H9 (cell line): ENCODE results near the gene ALDH2. TPM values are rescaled to one million over a fixed set of nuclear protein-coding genes. Genes with fewer than 3 reads are reported as not detected.

Experiments
- DNase-seq: peaks from one replicate; pipeline ENCODE4 v3.0.0-alpha.2; 2017
- H2AFZ ChIP-seq: one replicate; pipeline ENCODE4 v1.6.1; 2013; ENCODE audit warnings: mild to moderate bottlenecking, low read length, control low read depth, moderate library complexity
- H2AK5ac ChIP-seq: 2 replicates; pipeline ENCODE4 v1.6.1; 2013; ENCODE audit warnings: low read length, control low read depth, mixed read lengths; ENCODE audit not compliant: insufficient read length
- H2BK120ac ChIP-seq: one replicate; pipeline ENCODE4 v1.6.1; 2013; ENCODE audit warnings: low read depth, mild to moderate bottlenecking, low read length, control low read depth, inconsistent platforms; ENCODE audit not compliant: poor library complexity, severe bottlenecking
- H2BK12ac ChIP-seq: 2 replicates; pipeline ENCODE4 v1.6.1; 2013; ENCODE audit warnings: low read length, control low read depth, mixed read lengths, low read depth; ENCODE audit not compliant: insufficient read length
- H2BK15ac ChIP-seq: 2 replicates; pipeline ENCODE4 v1.6.1; 2013; ENCODE audit warnings: low read depth, low read length, control low read depth
- H2BK20ac ChIP-seq: one replicate; pipeline ENCODE4 v1.6.1; 2013; ENCODE audit warnings: low read depth, mild to moderate bottlenecking, low read length, control low read depth, inconsistent platforms; ENCODE audit not compliant: poor library complexity, severe bottlenecking
- H2BK5ac ChIP-seq: 2 replicates; pipeline ENCODE4 v1.6.1; 2013; ENCODE audit warnings: low read length, control low read depth, mixed read lengths; ENCODE audit not compliant: insufficient read length
- H3K14ac ChIP-seq: 2 replicates; pipeline ENCODE4 v1.6.1; 2013; ENCODE audit warnings: low read length, control low read depth; ENCODE audit not compliant: insufficient read depth
- H3K18ac ChIP-seq: 2 replicates; pipeline ENCODE4 v1.6.1; 2013; ENCODE audit warnings: low read depth, mild to moderate bottlenecking, mixed read lengths, low read length, control low read depth; ENCODE audit not compliant: insufficient read length
- H3K23ac ChIP-seq: 2 replicates; pipeline ENCODE4 v1.6.1; 2013; ENCODE audit warnings: low read length, control low read depth, mixed read lengths, low read depth; ENCODE audit not compliant: insufficient read length
- H3K23me2 ChIP-seq: 2 replicates; pipeline ENCODE4 v1.6.1; 2013; ENCODE audit warnings: low read depth, mild to moderate bottlenecking, mixed read lengths, low read length, control low read depth; ENCODE audit not compliant: insufficient read length, poor library complexity, severe bottlenecking
- H3K27ac ChIP-seq: 2 replicates; pipeline ENCODE4 v1.5.1; 2013; ENCODE audit warnings: low read length, control low read depth, mixed read lengths, low read depth; ENCODE audit not compliant: insufficient read length
- H3K27me3 ChIP-seq: 2 replicates; pipeline ENCODE4 v1.6.1; 2013; ENCODE audit warnings: low read length, control low read depth, inconsistent platforms; ENCODE audit not compliant: insufficient read depth
- H3K4ac ChIP-seq: 2 replicates; pipeline ENCODE4 v1.6.1; 2013; ENCODE audit warnings: low read depth, mild to moderate bottlenecking, control low read depth, inconsistent platforms, low read length, moderate library complexity
- H3K4me1 ChIP-seq: 2 replicates; pipeline ENCODE4 v1.6.1; 2013; ENCODE audit warnings: low read length, control low read depth, inconsistent platforms; ENCODE audit not compliant: insufficient read depth
- H3K4me2 ChIP-seq: 2 replicates; pipeline ENCODE4 v1.6.1; 2013; ENCODE audit warnings: low read length, control low read depth, mixed read lengths; ENCODE audit not compliant: insufficient read length, insufficient read depth
- H3K56ac ChIP-seq: 2 replicates; pipeline ENCODE4 v1.6.1; 2013; ENCODE audit warnings: low read depth, mild to moderate bottlenecking, mixed read lengths, low read length, control low read depth; ENCODE audit not compliant: insufficient read length
- H3K79me1 ChIP-seq: 2 replicates; pipeline ENCODE4 v1.6.1; 2013; ENCODE audit warnings: low read depth, mild to moderate bottlenecking, moderate library complexity, low read length, control low read depth, inconsistent platforms; ENCODE audit not compliant: insufficient read depth, poor library complexity, severe bottlenecking
- H3K79me2 ChIP-seq: 2 replicates; pipeline ENCODE4 v1.6.1; 2013; ENCODE audit warnings: low read length, control low read depth, inconsistent platforms; ENCODE audit not compliant: insufficient read depth
- H3K9ac ChIP-seq: 2 replicates; pipeline ENCODE4 v1.6.1; 2013; ENCODE audit warnings: low read length, control low read depth, mixed read lengths; ENCODE audit not compliant: insufficient read length; ENCODE audit errors: extremely low read depth
- H3K9me3 ChIP-seq: one replicate; pipeline ENCODE4 v1.6.1; 2013; ENCODE audit warnings: low read depth, low read length, inconsistent platforms; ENCODE audit not compliant: control insufficient read depth
- H3T11ph ChIP-seq: one replicate; pipeline ENCODE4 v1.6.1; 2013; ENCODE audit warnings: mild to moderate bottlenecking, low read length, control low read depth, inconsistent platforms
- H4K20me1 ChIP-seq: one replicate; pipeline ENCODE4 v1.6.1; 2013; ENCODE audit not compliant: control insufficient read depth, insufficient read length, insufficient read depth
- H4K5ac ChIP-seq: 2 replicates; pipeline ENCODE4 v1.6.1; 2013; ENCODE audit warnings: low read depth, mild to moderate bottlenecking, mixed read lengths, low read length, control low read depth; ENCODE audit not compliant: insufficient read length
- H4K8ac ChIP-seq: replicated peaks from 2 replicates; pipeline ENCODE4 v1.6.1; 2013; ENCODE audit warnings: low read length, control low read depth, mixed read lengths, low read depth; ENCODE audit not compliant: insufficient read length
- H4K91ac ChIP-seq: 2 replicates; pipeline ENCODE4 v1.6.1; 2013; ENCODE audit warnings: low read depth, mild to moderate bottlenecking, moderate library complexity, mixed read lengths, low read length, control low read depth; ENCODE audit not compliant: insufficient read length
- H3K27ac Mint-ChIP-seq, 3 experiments: 2 replicates in 2 of 3; 3 replicates in 1 of 3; pipeline ENCODE4 v1.8.0; 2020 to 2021; ENCODE audit warnings: mixed read lengths in 3 of 3, mild to moderate bottlenecking in 1 of 3, moderate library complexity in 1 of 3
- H3K27me3 Mint-ChIP-seq: 2 replicates; pipeline ENCODE4 v1.8.0; 2021; ENCODE audit warnings: low read depth, mild to moderate bottlenecking, moderate library complexity, mixed read lengths
- H3K36me3 Mint-ChIP-seq, 3 experiments: 2 replicates in 2 of 3; 3 replicates in 1 of 3; pipeline ENCODE4 v1.8.0; 2020 to 2021; ENCODE audit warnings: low read depth in 3 of 3, mixed read lengths in 3 of 3; ENCODE audit not compliant: insufficient read depth in 1 of 3
- H3K4me1 Mint-ChIP-seq, 2 experiments: 2 replicates each; pipeline ENCODE4 v1.8.0; 2020; ENCODE audit warnings: mixed read lengths in 2 of 2
- H3K4me3 Mint-ChIP-seq, 2 experiments: 2 replicates in 1 of 2; 3 replicates in 1 of 2; pipeline ENCODE4 v1.8.0; 2020 to 2021; ENCODE audit warnings: mild to moderate bottlenecking in 2 of 2, mixed read lengths in 2 of 2, moderate library complexity in 1 of 2
- H3K9me3 Mint-ChIP-seq, 2 experiments: 2 replicates in 1 of 2; 3 replicates in 1 of 2; pipeline ENCODE4 v1.8.0; 2020; ENCODE audit warnings: mild to moderate bottlenecking in 2 of 2, mixed read lengths in 2 of 2, moderate library complexity in 1 of 2
- CTCF ChIP-seq: fragments of 200-600 bp; sonication (generic); conservative IDR thresholded peaks from 3 replicates; pipeline ENCODE4 v1.8.0; 2021; ENCODE audit warnings: antibody characterized with exemption, mild to moderate bottlenecking
- WGBS: extraction: QIAGEN DNeasy Blood & Tissue Kit; methylation state at CpG from one replicate; pipeline ENCODE4 v1.1.7; 2013; ENCODE audit warnings: missing lambda C conversion rate, low lambda C conversion rate, mixed read lengths; ENCODE audit not compliant: insufficient read length; ENCODE audit errors: extremely low coverage; 5-methylcytosine and 5-hydroxymethylcytosine counted together
- total RNA-seq: library from RNA; stranded (reverse); gene quantifications from 2 replicates; pipeline ENCODE4 v1.2.1, GENCODE V29; 2021

Gene ALDH2
- total RNA-seq, 1 experiment from 2014 or later: 44.0 TPM

GRCh38 chr12:111777345-111778045 lies 10.8 kb downstream of the ALDH2 start:
- Histone ChIP-seq H2BK5ac (no peak overlapping the region), H3K56ac (no peak overlapping the region), H2BK12ac (no peak overlapping the region), H3K4me2 (no peak overlapping the region), H3K4ac (no peak overlapping the region), H2BK20ac (no peak overlapping the region), H4K91ac (no peak overlapping the region), H3K23ac (no peak overlapping the region), H2BK15ac (no peak overlapping the region), H3K27me3 (no peaks in the 10 kb centered on the region), H3T11ph (no peak overlapping the region), H3K4me1 (peaks cover 5% of the 10 kb centered on the region; the same call in 1 of the 2 replicates), H3K79me2 (0 out of 2 replicates have a peak, but pooled peaks cover 2% of the 10 kb centered on the region), H4K5ac (peak overlapping the region; percentile 57), H3K27ac (no peak overlapping the region), H3K79me1 (no peaks in the 10 kb centered on the region), H3K9ac (no peak overlapping the region), H2AK5ac (no peak overlapping the region), H2BK120ac (no peak overlapping the region), H3K9me3 (no peaks in the 10 kb centered on the region), H3K18ac (no peak overlapping the region), H2AFZ (no peak overlapping the region), H4K8ac (no peak overlapping the region), H3K14ac (no peak overlapping the region; the same call in 1 of the 2 replicates), H3K23me2 (no peaks in the 10 kb centered on the region), H4K20me1 (peaks cover 2% of the 10 kb centered on the region)
- Mint-ChIP-seq H3K27me3 (no peaks in the 10 kb centered on the region; the same call in 1 of the 2 replicates), H3K36me3 (peaks cover 20 to 28% (median 24%) of the 10 kb centered on the region in 3 experiments; a peak in 6 of 7 replicates), H3K4me3 (no peak overlapping the region), H3K27ac (no peak overlapping the region), H3K9me3 (no peaks in the 10 kb centered on the region; a peak in 1 of 5 replicates), H3K4me1 (peaks cover 26 to 29% of the 10 kb centered on the region in 2 experiments)
- no peak for DNase-seq
- TF ChIP-seq CTCF: no peak
- no CpG with 5 or more reads among the region's 16 CpGs for WGBS
